Bronchial epithelial cell (primary cell): ENCODE data around the gene PCDH1. TPM values are rescaled to one million over a fixed set of nuclear protein-coding genes. Genes with fewer than 3 reads are reported as not detected.
A peak's percentile ranks its signal among the peaks of the same experiment; 100 is the strongest.

Experiments used
- DNase-seq: peaks from one replicate; pipeline ENCODE4 v3.0.0-alpha.2; 2010; ENCODE audit warnings: low read depth
- FAIRE-seq: peaks from 2 replicates; lab custom pipeline; 2011; peaks lifted over from hg19 to GRCh38; lab: Jason Lieb, UNC
- H3K27me3 ChIP-seq: 2 replicates; pipeline ENCODE4 v1.5.1; 2011; ENCODE audit warnings: low read length; ENCODE audit not compliant: control insufficient read depth, insufficient read depth
- H3K36me3 ChIP-seq: 2 replicates; pipeline ENCODE4 v1.5.1; 2011; ENCODE audit warnings: low read length; ENCODE audit not compliant: control insufficient read depth, insufficient read depth
- H3K4me3 ChIP-seq: 2 replicates; pipeline ENCODE4 v1.5.1; 2011; ENCODE audit warnings: mild to moderate bottlenecking, low read depth, low read length, control low read depth
- CTCF ChIP-seq: IDR thresholded peaks from 2 replicates; pipeline ENCODE4 v1.5.1; 2011; ENCODE audit warnings: mild to moderate bottlenecking, moderate library complexity, low read length, control low read depth, inconsistent platforms; ENCODE audit not compliant: insufficient read depth, severe bottlenecking
- total RNA-seq: library from RNA; depleted of rRNA; stranded (reverse); fragments of >200 nt; gene quantifications from 2 replicates; pipeline ENCODE4 v1.2.1, GENCODE V29; 2014

The PCDH1 gene
- total RNA-seq, 1 donor from 2014 or later: 85.3 TPM

- H3K27me3 ChIP-seq: no peaks in the 10 kb centered on the region
- H3K4me3 ChIP-seq: no peak overlapping the region
- no peak for DNase-seq
- no peak for TF ChIP-seq CTCF
- FAIRE-seq: no peak
- peaks cover 9% of the 10 kb centered on the region for H3K36me3 ChIP-seq
Observed at GRCh38 chr5:141870228-141870627, 8.0 kb downstream of the PCDH1 start.

- DNase-seq (peak; percentile 63), FAIRE-seq (peak; percentile 90)
- Histone ChIP-seq H3K4me3 (no peak overlapping the region), H3K36me3 (peaks cover 16% of the 10 kb centered on the region), H3K27me3 (no peaks in the 10 kb centered on the region)
- no peak for TF ChIP-seq CTCF
Observed at GRCh38 chr5:141869514-141869913, 8.7 kb downstream of the PCDH1 start.

DNA sequence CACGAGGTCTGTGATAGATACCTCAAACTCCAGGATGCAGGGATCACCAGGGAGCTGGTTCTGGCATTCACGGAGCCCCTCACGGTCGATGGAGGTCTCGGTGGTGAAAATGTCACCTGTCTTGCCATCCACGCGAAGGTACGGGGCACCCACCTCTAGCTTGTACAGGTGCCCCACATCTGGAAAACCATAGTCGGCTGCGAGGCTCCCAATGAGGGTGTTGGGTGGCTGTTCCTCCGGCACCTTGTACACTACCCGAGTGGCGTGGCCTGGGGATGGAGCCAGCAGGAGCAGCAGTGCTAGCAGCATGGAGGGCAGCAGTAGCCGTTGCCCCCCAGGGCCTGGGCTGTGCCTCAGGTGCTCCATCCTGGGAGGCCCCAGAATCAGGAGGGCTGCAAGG lies 9.2 kb downstream of the PCDH1 start:
- no peak for DNase-seq
- Histone ChIP-seq H3K27me3 (no peaks in the 10 kb centered on the region), H3K4me3 (no peak overlapping the region), H3K36me3 (peaks cover 21% of the 10 kb centered on the region)
- FAIRE-seq: peak; percentile 50
- TF ChIP-seq CTCF: no peak

DNA sequence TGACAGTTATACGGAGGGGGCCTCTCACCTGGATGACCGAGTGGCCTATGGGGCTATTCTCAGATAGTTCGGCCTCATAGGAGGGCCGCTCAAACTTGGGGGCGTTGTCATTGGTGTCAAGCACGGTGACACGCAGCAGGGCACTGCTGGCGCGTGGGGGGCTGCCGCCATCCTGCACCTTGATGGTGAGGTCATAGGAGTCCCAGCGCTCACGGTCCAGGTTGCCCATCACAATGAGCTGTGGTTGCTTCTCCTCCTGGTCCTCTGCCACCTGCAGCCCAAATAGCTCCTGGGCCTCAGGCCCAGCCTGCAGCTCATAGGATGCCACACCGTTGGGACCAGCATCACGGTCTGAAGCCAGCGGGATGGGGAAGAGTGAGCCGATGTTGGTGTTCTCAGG lies 9.7 kb downstream of the PCDH1 start:
- DNase-seq (no peak), FAIRE-seq (no peak)
- TF ChIP-seq CTCF: no peak
- H3K27me3 ChIP-seq: no peaks in the 10 kb centered on the region
- H3K36me3 ChIP-seq: peaks cover 25% of the 10 kb centered on the region
- H3K4me3 ChIP-seq: no peak overlapping the region

DNA sequence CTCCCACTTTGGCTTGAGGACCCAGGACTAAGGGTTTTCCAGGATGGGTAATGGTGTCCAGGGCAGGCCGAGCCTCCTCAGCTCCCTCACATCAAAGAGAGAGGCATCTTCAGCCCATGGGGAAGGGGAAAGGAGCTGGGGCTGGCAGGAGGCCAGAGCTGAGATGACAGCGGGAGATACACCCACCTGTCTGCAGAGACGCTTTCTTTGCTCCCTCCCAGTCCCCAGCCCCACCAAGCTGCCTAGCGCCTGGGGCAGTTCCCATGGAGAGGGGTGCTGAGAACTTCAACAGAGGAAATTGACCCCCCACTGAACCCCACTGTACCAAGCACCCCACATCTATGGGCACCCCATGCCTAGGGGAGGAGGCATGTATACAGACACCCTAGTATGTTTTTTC lies 10.6 kb downstream of the PCDH1 start:
- no peak for FAIRE-seq
- peaks cover 30% of the 10 kb centered on the region for H3K36me3 ChIP-seq
- H3K27me3 ChIP-seq: no peaks in the 10 kb centered on the region
- no peak for DNase-seq
- TF ChIP-seq CTCF: no peak
- no peak overlapping the region for H3K4me3 ChIP-seq

- H3K36me3 ChIP-seq: peaks cover 30% of the 10 kb centered on the region
- no peak for TF ChIP-seq CTCF
- FAIRE-seq: no peak
- no peak for DNase-seq
- H3K4me3 ChIP-seq: no peak overlapping the region
- H3K27me3 ChIP-seq: no peaks in the 10 kb centered on the region
Observed at GRCh38 chr5:141867139-141867538, 11.1 kb downstream of the PCDH1 start.
